Neuron (in vitro differentiated cells): Measurements from ENCODE around the gene APPL2.

Experiments
- H2AFZ ChIP-seq: one replicate; pipeline ENCODE4 v1.6.1; 2013; ENCODE audit warnings: low read depth, mild to moderate bottlenecking, inconsistent platforms, low read length, moderate library complexity
- H3K27me3 ChIP-seq: one replicate; pipeline ENCODE4 v1.6.1; 2013; ENCODE audit warnings: low read length; ENCODE audit not compliant: insufficient read depth
- H3K36me3 ChIP-seq: one replicate; pipeline ENCODE4 v1.6.1; 2013; ENCODE audit warnings: low read length; ENCODE audit not compliant: insufficient read depth
- H3K4me1 ChIP-seq: one replicate; pipeline ENCODE4 v1.6.1; 2013; ENCODE audit warnings: low read length; ENCODE audit not compliant: insufficient read depth
- H3K4me3 ChIP-seq: 2 replicates; pipeline ENCODE4 v1.5.1; 2013; ENCODE audit warnings: mild to moderate bottlenecking, low read length, moderate library complexity
- H3K9me3 ChIP-seq: one replicate; pipeline ENCODE4 v1.6.1; 2013; ENCODE audit warnings: low read length

The APPL2 gene

DNA sequence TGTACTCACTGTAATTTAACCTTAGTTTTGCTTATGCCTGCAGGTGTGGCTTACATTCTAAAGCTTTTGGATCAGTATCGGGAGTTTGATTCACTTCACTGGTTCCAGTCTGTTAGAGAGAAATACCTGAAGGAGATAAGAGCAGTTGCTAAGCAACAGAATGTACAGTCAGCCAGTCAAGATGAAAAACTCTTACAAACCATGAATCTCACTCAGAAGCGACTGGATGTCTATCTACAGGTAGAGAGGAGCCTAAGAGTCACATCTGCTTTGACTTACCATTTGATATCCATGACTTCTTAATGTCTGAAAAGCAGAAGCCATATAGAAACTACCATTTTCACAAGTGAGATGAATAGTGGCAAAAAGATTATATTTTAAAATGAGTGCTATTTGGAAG is 71.9 kb downstream of the APPL2 start:
- H2AFZ ChIP-seq = no peak overlapping the region
- peaks cover 68% of the 10 kb centered on the region for H3K36me3 ChIP-seq
- H3K9me3 ChIP-seq = no peaks in the 10 kb centered on the region
- H3K4me3 ChIP-seq = no peak overlapping the region
- H3K4me1 ChIP-seq = no peaks in the 10 kb centered on the region
- no peaks in the 10 kb centered on the region for H3K27me3 ChIP-seq

DNA sequence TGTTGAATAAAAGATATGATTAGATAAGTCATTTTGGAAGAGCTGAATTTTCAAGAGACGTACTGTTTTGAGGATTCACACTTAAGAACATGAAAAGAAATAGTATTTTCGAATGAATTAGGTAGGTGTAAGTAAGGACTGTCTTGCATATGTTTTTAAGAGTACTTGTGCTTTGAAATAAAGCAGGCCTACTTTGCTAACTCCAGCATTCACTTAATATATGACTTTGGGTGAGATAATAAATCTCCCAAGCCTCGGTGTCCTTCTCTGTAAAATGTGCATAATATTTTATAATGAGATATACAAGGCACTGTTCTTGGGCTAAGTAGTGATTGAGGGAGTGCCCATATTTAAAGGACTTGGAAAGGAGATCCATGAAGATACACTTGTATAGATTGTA is 73.8 kb downstream of the APPL2 start:
- Histone ChIP-seq H3K9me3 (no peaks in the 10 kb centered on the region), H3K27me3 (no peaks in the 10 kb centered on the region), H3K36me3 (peaks cover 64% of the 10 kb centered on the region), H3K4me1 (no peaks in the 10 kb centered on the region), H2AFZ (no peak overlapping the region), H3K4me3 (no peak overlapping the region)

DNA sequence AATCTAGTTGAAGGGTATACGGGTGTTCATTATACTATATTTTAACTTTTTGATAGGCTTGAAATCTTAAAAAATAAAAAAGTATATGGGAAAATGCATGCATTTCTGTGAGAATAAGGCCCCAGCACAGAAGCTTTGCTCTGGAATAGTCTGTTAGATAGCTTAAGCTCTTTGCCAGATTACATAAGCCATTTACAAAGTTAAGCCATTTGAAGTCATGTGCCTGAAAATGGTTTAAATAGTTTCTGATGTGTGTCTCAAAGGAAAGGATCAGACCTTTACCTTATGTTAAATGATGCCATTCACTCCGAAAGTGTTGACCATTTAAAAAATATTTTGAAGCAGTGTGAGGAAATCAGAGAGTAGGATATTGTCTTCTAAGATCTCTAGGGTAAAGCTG is 77.1 kb downstream of the APPL2 start:
- no peaks in the 10 kb centered on the region for H3K9me3 ChIP-seq
- H3K4me1 ChIP-seq = no peaks in the 10 kb centered on the region
- peaks cover 61% of the 10 kb centered on the region for H3K36me3 ChIP-seq
- no peak overlapping the region for H2AFZ ChIP-seq
- H3K4me3 ChIP-seq = no peak overlapping the region
- no peaks in the 10 kb centered on the region for H3K27me3 ChIP-seq

DNA sequence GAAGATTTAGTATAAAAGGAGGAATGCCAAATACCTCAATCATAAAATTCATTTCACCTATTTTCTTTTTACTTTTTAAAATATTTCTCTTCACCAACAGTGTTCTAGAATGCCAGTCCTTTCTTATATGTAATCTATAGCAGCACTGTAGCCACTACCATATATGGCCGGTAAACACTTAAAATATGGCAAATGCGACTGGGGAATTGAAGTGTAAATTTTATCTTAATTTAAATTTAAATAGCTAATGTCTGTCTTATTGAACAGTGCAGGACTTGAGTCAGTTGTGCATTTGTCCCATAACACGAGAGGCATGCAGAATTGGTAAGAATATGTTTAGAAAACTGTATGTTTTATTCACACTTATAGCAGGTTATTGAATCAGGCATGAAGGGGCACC is 78.4 kb downstream of the APPL2 start:
- Histone ChIP-seq H3K36me3 (peaks cover 63% of the 10 kb centered on the region), H3K4me3 (no peak overlapping the region), H3K4me1 (no peaks in the 10 kb centered on the region), H3K27me3 (no peaks in the 10 kb centered on the region), H2AFZ (no peak overlapping the region), H3K9me3 (no peaks in the 10 kb centered on the region)

- Histone ChIP-seq H3K36me3 (peaks cover 63% of the 10 kb centered on the region), H3K9me3 (no peaks in the 10 kb centered on the region), H3K4me3 (no peak overlapping the region), H2AFZ (no peak overlapping the region), H3K4me1 (no peaks in the 10 kb centered on the region), H3K27me3 (no peaks in the 10 kb centered on the region)
These were observed 79.7 kb downstream of the APPL2 start for GRCh38 chr12:105156260-105156659.

DNA sequence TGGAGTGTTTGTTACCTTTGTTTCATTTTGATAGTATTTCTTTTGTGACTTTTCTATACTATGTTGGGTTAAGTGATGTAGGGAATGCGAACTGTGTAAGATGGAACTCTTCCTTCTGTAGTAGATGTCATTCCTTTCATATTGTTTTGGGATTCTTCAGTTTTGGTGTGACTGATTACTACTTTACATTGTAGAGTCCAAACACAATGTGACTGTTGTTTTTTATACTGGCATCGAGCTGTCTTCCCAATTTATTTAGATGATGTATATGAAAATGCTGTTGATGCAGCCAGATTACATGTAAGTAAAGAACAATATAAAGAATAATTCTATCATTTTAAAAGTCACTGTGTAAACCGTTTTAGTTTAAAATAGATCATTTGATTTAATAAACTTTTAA is 93.7 kb downstream of the APPL2 start:
- Histone ChIP-seq H2AFZ (no peak overlapping the region), H3K27me3 (no peaks in the 10 kb centered on the region), H3K4me3 (no peak overlapping the region), H3K4me1 (no peaks in the 10 kb centered on the region), H3K9me3 (no peaks in the 10 kb centered on the region), H3K36me3 (peaks cover 77% of the 10 kb centered on the region)

DNA sequence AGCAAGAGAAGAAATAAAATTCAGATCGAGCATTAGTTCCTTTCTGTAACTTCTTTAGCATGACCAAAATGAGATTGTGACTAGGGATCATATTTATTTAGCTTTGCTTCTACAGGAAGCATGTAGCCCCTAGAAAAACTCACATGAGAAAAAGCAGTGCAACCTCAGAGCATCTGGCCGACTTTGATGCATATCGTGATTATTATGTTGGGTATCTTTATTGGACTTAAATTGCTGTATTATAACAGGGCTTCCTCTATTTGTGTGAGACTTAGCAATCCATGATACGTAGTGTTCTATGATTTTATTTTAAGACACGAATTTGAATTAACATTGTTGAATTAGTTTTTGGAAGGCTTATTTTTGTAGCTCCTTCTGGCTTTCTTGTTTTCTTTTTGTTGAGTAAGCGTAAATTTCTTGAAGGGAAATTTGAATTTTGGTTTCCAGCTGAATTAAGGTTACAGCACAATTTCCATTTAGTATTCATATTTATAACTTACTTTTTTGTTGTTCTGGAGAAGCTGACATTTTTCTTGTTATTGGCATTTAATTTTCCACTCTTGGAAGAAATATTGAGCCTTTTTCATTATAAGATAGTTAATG is 94.6 kb downstream of the APPL2 start:
- H3K4me1 ChIP-seq = no peaks in the 10 kb centered on the region
- no peaks in the 10 kb centered on the region for H3K27me3 ChIP-seq
- no peak overlapping the region for H2AFZ ChIP-seq
- H3K9me3 ChIP-seq = no peaks in the 10 kb centered on the region
- peaks cover 76% of the 10 kb centered on the region for H3K36me3 ChIP-seq
- no peak overlapping the region for H3K4me3 ChIP-seq

GRCh38 chr12:105138248-105138647 is 97.7 kb downstream of the APPL2 start:
- Histone ChIP-seq H3K9me3 (peaks cover 5% of the 10 kb centered on the region), H3K4me1 (no peaks in the 10 kb centered on the region), H3K36me3 (peaks cover 83% of the 10 kb centered on the region), H2AFZ (no peak overlapping the region), H3K27me3 (no peaks in the 10 kb centered on the region), H3K4me3 (no peak overlapping the region)
